T-helper 1 cell treated with Interleukin-12 subunit alpha and Interleukin-12 subunit beta and Interleukin-4 antibody, amounts not matched to agents 30 μg/mL and 1 μg/mL, for 36 hours (primary cell): ENCODE measurements around the gene CCDC3.
"Not testable (repeated sequence)": the region's sequence is repeated elsewhere in the genome, so short reads cannot be mapped to it uniquely, and the experiment has no call there.

Source experiments
- H3K27ac Mint-ChIP-seq: one replicate; pipeline ENCODE4 v1.8.0; 2021; ENCODE audit warnings: mild to moderate bottlenecking, mixed read lengths
- H3K27me3 Mint-ChIP-seq: one replicate; pipeline ENCODE4 v1.8.0; 2021; ENCODE audit warnings: low read depth, mixed read lengths
- H3K36me3 Mint-ChIP-seq: one replicate; pipeline ENCODE4 v1.8.0; 2021; ENCODE audit warnings: low read depth, mixed read lengths
- H3K4me1 Mint-ChIP-seq: one replicate; pipeline ENCODE4 v1.8.0; 2021; ENCODE audit warnings: low read depth, mixed read lengths
- H3K4me3 Mint-ChIP-seq: one replicate; pipeline ENCODE4 v1.8.0; 2021; ENCODE audit warnings: mild to moderate bottlenecking, moderate library complexity, mixed read lengths
- H3K9me3 Mint-ChIP-seq: one replicate; pipeline ENCODE4 v1.8.0; 2021; ENCODE audit warnings: mixed read lengths

The CCDC3 gene

DNA sequence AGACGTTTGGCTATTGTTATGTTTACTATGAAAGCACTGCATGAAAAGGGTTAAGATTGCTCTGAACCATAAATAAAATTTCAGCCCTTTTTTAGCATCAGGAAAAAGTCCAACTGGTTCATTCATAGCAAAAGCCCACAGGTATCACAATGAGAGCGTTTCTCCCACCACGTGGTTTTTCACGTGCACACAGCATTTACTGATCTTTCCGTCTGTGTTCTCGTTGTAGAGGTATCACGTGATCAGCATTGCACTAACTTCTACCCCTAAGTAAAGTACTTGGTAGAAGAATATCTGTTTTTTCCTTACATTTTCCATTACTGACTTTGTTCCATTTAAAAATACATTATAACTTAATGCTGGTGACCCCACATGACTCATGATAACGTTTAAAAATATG is 17.8 kb upstream of the CCDC3 start:
- Mint-ChIP-seq H3K9me3 (peaks cover 16% of the 10 kb centered on the region), H3K27me3 (peaks cover 12% of the 10 kb centered on the region), H3K4me1 (no peaks in the 10 kb centered on the region), H3K27ac (no peak overlapping the region), H3K4me3 (no peak overlapping the region), H3K36me3 (no peaks in the 10 kb centered on the region)

DNA sequence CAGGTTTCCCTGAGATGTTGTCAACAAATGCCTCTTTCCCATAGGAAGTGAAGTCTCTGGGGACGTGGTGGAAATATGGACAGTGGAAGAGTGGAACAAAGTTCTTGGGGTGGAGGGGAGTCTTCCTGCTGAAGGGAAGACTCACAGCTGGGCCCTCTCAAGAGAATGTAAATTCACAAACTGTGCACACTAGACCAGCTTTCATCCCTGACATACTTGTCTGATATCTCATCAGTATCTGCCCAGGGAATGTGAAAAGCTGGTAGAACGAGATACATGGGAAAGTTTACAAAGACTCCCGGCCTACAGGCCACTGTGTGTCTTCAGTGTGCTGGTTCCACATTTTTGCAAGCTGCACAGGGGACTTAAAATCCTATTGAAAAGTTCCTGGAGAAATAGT is 16.7 kb upstream of the CCDC3 start:
- H3K4me1 Mint-ChIP-seq, result no peaks in the 10 kb centered on the region
- H3K9me3 Mint-ChIP-seq, result peaks cover 8% of the 10 kb centered on the region
- no peaks in the 10 kb centered on the region for H3K36me3 Mint-ChIP-seq
- H3K27ac Mint-ChIP-seq, result no peak overlapping the region
- H3K4me3 Mint-ChIP-seq, result no peak overlapping the region
- H3K27me3 Mint-ChIP-seq, result peaks cover 12% of the 10 kb centered on the region

DNA sequence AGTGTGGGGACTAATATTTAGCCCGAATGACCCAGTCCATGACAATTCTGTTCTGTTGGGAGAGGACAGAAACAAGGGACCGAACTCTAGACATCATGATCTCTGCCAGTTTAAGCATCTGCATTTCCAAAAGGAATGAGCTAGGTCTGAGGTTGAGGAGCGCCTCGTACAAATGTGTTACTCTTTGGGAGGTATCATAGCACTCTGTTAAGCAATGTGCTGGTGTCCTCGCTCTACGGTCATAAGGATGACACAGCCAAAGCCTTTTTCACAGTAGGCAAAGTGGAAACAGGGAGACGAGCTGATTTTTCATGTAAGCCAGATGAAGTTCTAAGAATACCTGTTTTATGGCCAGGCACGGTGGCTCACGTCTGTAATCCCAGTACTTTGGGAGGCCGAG is 15.4 kb upstream of the CCDC3 start:
- H3K4me1 Mint-ChIP-seq, result no peaks in the 10 kb centered on the region
- peaks cover 3% of the 10 kb centered on the region for H3K9me3 Mint-ChIP-seq
- no peaks in the 10 kb centered on the region for H3K36me3 Mint-ChIP-seq
- peaks cover 10% of the 10 kb centered on the region for H3K27me3 Mint-ChIP-seq
- no peak overlapping the region for H3K27ac Mint-ChIP-seq
- H3K4me3 Mint-ChIP-seq, result no peak overlapping the region

GRCh38 chr10:13016426-13016825 is 14.9 kb upstream of the CCDC3 start:
- Mint-ChIP-seq H3K4me3 (no peak overlapping the region), H3K27ac (no peak overlapping the region), H3K9me3 (peaks cover 3% of the 10 kb centered on the region), H3K4me1 (no peaks in the 10 kb centered on the region), H3K27me3 (peaks cover 14% of the 10 kb centered on the region), H3K36me3 (no peaks in the 10 kb centered on the region)

GRCh38 chr10:13006037-13006436 is 4.5 kb upstream of the CCDC3 start:
- Mint-ChIP-seq H3K36me3 (no peaks in the 10 kb centered on the region), H3K4me1 (peaks cover 3% of the 10 kb centered on the region), H3K27ac (no peak overlapping the region), H3K4me3 (no peak overlapping the region), H3K27me3 (peaks cover 37% of the 10 kb centered on the region), H3K9me3 (no peaks in the 10 kb centered on the region)

GRCh38 chr10:13003759-13004158 is 2.2 kb upstream of the CCDC3 start:
- peaks cover 3% of the 10 kb centered on the region for H3K4me1 Mint-ChIP-seq
- H3K27ac Mint-ChIP-seq, result no peak overlapping the region

DNA sequence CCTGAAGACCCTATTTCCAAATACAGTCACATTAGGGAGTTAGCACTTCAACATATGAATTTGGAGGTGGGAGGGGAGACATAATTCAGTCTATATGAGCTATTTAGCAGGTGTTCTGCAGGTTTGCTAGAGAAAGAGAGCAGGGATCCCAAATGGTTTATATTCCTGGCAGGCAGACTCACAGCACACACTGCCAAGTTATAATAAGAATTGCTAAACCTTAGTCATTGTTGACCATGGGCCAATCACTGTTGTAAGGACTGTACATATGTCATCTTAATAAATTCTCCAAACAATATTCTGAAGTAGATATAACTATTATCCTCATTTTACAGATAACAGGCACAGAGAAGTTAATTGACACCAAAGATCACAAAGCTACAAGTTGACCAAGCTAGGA is 1.5 kb upstream of the CCDC3 start:
- H3K9me3 Mint-ChIP-seq, result no peaks in the 10 kb centered on the region
- no peaks in the 10 kb centered on the region for H3K36me3 Mint-ChIP-seq
- H3K27ac Mint-ChIP-seq, result no peak overlapping the region
- H3K4me3 Mint-ChIP-seq, result no peak overlapping the region
- peaks cover 3% of the 10 kb centered on the region for H3K4me1 Mint-ChIP-seq
- peaks cover 60% of the 10 kb centered on the region for H3K27me3 Mint-ChIP-seq

More at GRCh38 chr10:13003759-13004158, 2.2 kb upstream of the CCDC3 start:
- no peaks in the 10 kb centered on the region for H3K9me3 Mint-ChIP-seq
- no peaks in the 10 kb centered on the region for H3K36me3 Mint-ChIP-seq
- peaks cover 57% of the 10 kb centered on the region for H3K27me3 Mint-ChIP-seq
- H3K4me3 Mint-ChIP-seq, result no peak overlapping the region

GRCh38 chr10:13001887-13002212 is 337 bp upstream of the CCDC3 start:
- H3K9me3 Mint-ChIP-seq, result no peaks in the 10 kb centered on the region
- no peak overlapping the region for H3K4me3 Mint-ChIP-seq
- H3K4me1 Mint-ChIP-seq, result peaks cover 3% of the 10 kb centered on the region
- H3K36me3 Mint-ChIP-seq, result no peaks in the 10 kb centered on the region
- H3K27me3 Mint-ChIP-seq, result peaks cover 57% of the 10 kb centered on the region
- no peak overlapping the region for H3K27ac Mint-ChIP-seq

DNA sequence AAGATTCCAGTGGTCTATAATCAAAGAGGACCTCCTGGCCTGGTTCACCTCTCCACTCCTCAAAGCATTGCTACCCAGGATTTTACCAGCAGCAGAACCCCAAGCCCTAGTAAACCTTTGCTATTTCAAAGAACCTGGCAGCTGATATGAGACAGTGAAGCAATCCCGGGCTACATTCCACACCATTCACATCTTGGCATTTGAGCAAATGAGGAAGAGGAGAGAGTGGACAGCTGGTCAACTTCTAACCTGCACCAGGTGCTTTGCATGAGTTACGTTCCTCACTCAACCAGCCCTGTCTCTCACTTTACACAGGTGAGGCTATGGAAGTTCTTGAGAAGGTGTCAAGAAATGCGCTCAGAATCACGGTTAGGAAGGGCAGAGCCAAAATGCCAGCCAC is 1.1 kb downstream of the CCDC3 start:
- peaks cover 3% of the 10 kb centered on the region for H3K4me1 Mint-ChIP-seq
- H3K36me3 Mint-ChIP-seq, result no peaks in the 10 kb centered on the region
- H3K27ac Mint-ChIP-seq, result no peak overlapping the region
- H3K9me3 Mint-ChIP-seq, result no peaks in the 10 kb centered on the region
- H3K4me3 Mint-ChIP-seq, result no peak overlapping the region
- H3K27me3 Mint-ChIP-seq, result peaks cover 62% of the 10 kb centered on the region

- Mint-ChIP-seq H3K27me3 (peaks cover 62% of the 10 kb centered on the region), H3K27ac (no peak overlapping the region), H3K9me3 (no peaks in the 10 kb centered on the region), H3K4me1 (peaks cover 3% of the 10 kb centered on the region), H3K4me3 (no peak overlapping the region), H3K36me3 (no peaks in the 10 kb centered on the region)
Observed at GRCh38 chr10:12999849-13000248, 1.7 kb downstream of the CCDC3 start.

GRCh38 chr10:12995425-12995861 is 6.1 kb downstream of the CCDC3 start:
- no peaks in the 10 kb centered on the region for H3K9me3 Mint-ChIP-seq
- H3K36me3 Mint-ChIP-seq, result no peaks in the 10 kb centered on the region
- no peak overlapping the region for H3K4me3 Mint-ChIP-seq
- H3K27ac Mint-ChIP-seq, result no peak overlapping the region
- H3K27me3 Mint-ChIP-seq, result peaks cover 34% of the 10 kb centered on the region
- H3K4me1 Mint-ChIP-seq, result no peaks in the 10 kb centered on the region

DNA sequence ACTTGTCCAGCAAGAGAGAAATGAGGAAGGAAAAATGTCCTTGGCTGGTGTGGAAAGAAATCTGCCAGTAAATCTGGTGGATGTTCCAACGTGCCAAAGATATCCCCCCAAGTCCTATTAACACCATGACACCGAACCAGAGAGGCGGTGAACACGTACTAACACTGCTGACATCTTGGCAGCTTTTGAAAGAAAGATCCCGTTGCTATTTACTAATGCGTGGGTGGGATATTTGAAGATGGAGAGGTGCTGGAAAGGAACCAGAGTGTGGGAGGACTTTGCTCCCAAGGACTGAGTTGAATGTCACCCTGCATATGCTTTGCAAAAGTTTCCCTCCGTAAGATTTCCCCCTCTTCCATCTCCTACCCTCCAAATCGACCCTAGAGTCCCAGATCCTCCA is 7.9 kb downstream of the CCDC3 start:
- H3K4me3 Mint-ChIP-seq, result no peak overlapping the region
- H3K27ac Mint-ChIP-seq, result no peak overlapping the region
- no peaks in the 10 kb centered on the region for H3K36me3 Mint-ChIP-seq
- H3K9me3 Mint-ChIP-seq, result no peaks in the 10 kb centered on the region
- peaks cover 16% of the 10 kb centered on the region for H3K27me3 Mint-ChIP-seq
- no peaks in the 10 kb centered on the region for H3K4me1 Mint-ChIP-seq

DNA sequence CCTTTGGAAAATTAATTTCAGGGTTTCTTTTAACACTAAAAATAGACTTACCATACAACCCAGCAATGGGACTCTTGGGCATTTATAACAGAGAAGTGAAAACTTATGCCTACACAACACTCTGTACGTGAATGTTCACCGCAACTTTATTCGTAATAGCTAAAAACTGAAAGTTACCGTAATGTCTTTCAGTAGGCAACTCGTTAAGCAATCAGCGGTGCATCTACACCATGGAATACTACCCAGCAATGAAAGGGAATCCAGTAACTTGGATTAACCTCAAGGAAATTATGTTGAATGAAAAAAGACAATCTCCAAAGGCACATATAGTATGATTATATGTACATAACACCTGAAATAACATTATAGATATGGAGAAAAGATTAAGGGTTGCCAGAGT is 16.2 kb downstream of the CCDC3 start:
- no peaks in the 10 kb centered on the region for H3K4me1 Mint-ChIP-seq
- peaks cover 5% of the 10 kb centered on the region for H3K9me3 Mint-ChIP-seq
- H3K4me3 Mint-ChIP-seq, result no peak overlapping the region
- no peaks in the 10 kb centered on the region for H3K27me3 Mint-ChIP-seq
- no peak overlapping the region for H3K27ac Mint-ChIP-seq
- H3K36me3 Mint-ChIP-seq, result no peaks in the 10 kb centered on the region

DNA sequence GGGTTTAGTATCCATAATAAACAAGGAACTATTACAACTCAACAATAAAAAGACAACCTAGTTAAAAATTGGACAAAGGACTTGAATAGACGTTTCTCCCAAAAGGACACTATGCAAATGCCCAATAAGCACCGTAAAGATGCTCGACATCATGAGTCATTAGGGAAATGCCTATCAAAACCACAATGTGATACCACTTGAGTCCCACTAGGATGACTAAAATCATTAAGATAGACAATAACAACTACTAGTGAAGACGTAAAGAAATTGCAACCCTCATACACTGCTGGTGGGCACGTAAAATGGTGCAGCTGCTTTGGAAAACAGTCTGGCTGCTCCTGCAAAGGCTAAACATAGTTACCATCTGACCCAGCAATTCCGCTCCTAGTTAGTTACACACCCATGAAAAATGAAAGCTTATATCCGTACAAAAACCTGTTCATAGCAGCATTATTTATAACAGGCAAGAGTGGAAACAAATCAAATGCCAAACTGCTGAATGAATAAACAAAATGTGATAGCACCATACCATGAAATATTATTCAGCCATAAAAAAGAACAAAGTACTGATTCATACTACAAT is 17.3 kb downstream of the CCDC3 start:
- no peaks in the 10 kb centered on the region for H3K36me3 Mint-ChIP-seq
- no peak overlapping the region for H3K4me3 Mint-ChIP-seq
- H3K27ac Mint-ChIP-seq, result no peak overlapping the region
- no peaks in the 10 kb centered on the region for H3K27me3 Mint-ChIP-seq
- peaks cover 5% of the 10 kb centered on the region for H3K9me3 Mint-ChIP-seq
- no peaks in the 10 kb centered on the region for H3K4me1 Mint-ChIP-seq

- H3K4me3 Mint-ChIP-seq, H3K27ac Mint-ChIP-seq, H3K9me3 Mint-ChIP-seq, H3K36me3 Mint-ChIP-seq, H3K4me1 Mint-ChIP-seq, H3K27me3 Mint-ChIP-seq: not testable (repeated sequence)
Observed at GRCh38 chr10:12983568-12983967, 17.9 kb downstream of the CCDC3 start.

DNA sequence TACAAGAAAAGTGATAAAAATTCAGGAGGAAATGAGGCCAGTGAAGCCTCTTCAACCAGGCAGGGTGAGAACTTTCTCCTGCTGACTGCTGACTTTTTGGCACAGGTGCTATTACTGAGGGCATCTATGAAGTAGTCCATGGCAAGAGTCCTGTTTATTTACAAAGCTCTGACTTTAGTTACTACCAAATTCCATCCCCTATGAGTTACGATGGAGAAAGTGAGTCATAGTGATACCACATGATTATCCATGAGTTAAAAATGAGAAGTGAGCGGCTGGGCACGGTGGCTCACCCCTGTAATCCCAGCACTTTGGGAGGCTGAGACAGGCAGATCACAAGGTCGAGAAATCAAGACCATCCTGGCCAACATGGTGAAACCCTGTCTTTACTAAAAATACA is 19.9 kb downstream of the CCDC3 start:
- H3K9me3 Mint-ChIP-seq, result peaks cover 5% of the 10 kb centered on the region
- no peak overlapping the region for H3K4me3 Mint-ChIP-seq
- H3K4me1 Mint-ChIP-seq, result no peaks in the 10 kb centered on the region
- peaks cover 3% of the 10 kb centered on the region for H3K27me3 Mint-ChIP-seq
- H3K27ac Mint-ChIP-seq, result no peak overlapping the region
- H3K36me3 Mint-ChIP-seq, result no peaks in the 10 kb centered on the region
